Measurements from ENCODE around the gene C3.

DNA sequence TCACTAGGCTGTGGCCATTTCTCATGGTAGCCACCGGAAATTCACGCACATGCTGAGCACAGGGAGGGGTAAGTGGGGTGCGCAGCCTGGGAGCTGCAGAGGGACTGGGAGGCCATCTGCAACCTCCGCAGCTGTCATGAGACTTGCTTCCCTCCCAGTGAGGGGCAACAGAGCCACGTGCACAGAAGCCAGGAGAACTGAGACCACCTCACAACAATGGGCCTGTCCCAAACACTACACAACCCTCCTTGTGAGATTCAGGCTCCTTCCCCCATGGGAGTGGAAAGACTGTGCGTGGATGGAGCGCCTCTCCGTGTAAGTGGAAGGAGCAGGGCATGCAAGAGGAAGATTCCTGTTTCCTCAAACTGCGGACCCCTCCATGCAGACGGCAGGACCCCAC lies 8.8 kb downstream of the C3 start:
- no peak for TF ChIP-seq POLR2A (IDR thresholded peaks at IDR 0.05)
- TF ChIP-seq, protein P1, sequence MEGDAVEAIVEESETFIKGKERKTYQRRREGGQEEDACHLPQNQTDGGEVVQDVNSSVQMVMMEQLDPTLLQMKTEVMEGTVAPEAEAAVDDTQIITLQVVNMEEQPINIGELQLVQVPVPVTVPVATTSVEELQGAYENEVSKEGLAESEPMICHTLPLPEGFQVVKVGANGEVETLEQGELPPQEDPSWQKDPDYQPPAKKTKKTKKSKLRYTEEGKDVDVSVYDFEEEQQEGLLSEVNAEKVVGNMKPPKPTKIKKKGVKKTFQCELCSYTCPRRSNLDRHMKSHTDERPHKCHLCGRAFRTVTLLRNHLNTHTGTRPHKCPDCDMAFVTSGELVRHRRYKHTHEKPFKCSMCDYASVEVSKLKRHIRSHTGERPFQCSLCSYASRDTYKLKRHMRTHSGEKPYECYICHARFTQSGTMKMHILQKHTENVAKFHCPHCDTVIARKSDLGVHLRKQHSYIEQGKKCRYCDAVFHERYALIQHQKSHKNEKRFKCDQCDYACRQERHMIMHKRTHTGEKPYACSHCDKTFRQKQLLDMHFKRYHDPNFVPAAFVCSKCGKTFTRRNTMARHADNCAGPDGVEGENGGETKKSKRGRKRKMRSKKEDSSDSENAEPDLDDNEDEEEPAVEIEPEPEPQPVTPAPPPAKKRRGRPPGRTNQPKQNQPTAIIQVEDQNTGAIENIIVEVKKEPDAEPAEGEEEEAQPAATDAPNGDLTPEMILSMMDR (IDR thresholded peaks at IDR 0.05), result no peak

Data from transverse colon (tissue), 3 donors.